ENCODE data around the gene PHYHD1. TPM values are rescaled to one million over a fixed set of nuclear protein-coding genes. Genes with fewer than 3 reads are reported as not detected.

Gene PHYHD1
- total and polyA plus RNA-seq, 2 of the 13 experiments (the other 11 are each of a cell fraction or from before 2014, with no cell fraction given): 10.6 to 25.3 TPM

DNA sequence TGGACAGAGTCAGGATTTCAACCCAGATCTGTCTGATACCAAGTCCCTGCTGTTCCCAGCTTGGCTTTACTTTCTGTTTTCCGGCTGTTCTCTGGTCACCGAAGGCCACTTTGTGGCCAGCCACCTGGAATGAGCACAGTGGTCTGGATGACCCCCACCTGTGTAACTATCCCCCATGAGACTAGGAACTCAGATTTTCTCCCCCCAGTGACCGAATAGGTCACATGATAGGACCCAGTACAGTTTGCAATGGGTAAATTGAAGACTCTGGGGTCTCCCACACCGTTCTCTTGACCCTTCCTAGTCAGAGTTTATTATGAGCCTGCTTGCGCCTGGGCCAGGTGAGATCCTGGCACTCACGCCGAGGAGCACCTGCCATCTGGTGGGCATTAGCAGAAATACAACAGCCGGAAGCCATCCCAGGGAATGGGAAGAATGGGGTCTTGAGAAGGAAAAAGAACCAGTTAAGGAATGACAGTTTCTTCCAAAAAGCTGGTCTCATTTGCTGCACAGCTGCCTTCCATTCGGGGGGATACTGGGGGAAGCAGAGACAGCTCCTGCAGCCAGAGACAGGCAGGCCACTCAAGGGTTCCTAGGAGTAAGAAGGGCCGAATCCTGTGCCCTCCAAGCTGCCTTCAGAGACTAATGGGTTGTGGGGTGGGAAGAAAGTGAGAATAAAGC lies 7.1 kb downstream of the PHYHD1 start (continued):
- TF ChIP-seq ZNF562 (CRISPR knock-in tag; IDR thresholded peaks at IDR 0.05; ENCODE audit: borderline replicate concordance) (no peak), SATB2 (CRISPR knock-in tag; IDR thresholded peaks at IDR 0.05) (no peak), ZNF674 (CRISPR knock-in tag; IDR thresholded peaks at IDR 0.05; ENCODE audit: low read depth) (no peak), SALL2 (CRISPR knock-in tag; IDR thresholded peaks at IDR 0.05) (no peak), ZBTB7A (CRISPR knock-in tag; IDR thresholded peaks at IDR 0.05) (no peak), ZNF33B (CRISPR knock-in tag; IDR thresholded peaks at IDR 0.05) (no peak), ZNF598 (CRISPR knock-in tag; IDR thresholded peaks at IDR 0.05; ENCODE audit: borderline replicate concordance) (0 out of 2 replicates have a peak, but pooled peaks have one; percentile 27), FOXM1 (CRISPR knock-in tag; IDR thresholded peaks at IDR 0.05) (no peak), ZNF329 (CRISPR knock-in tag; IDR thresholded peaks at IDR 0.05; ENCODE audit: low read depth) (no peak), HDAC6 (IDR thresholded peaks at IDR 0.05; ENCODE audit: low read depth, low read length) (no peak), ZBTB20 (CRISPR knock-in tag; IDR thresholded peaks at IDR 0.05; ENCODE audit: borderline replicate concordance, low read depth) (0 out of 2 replicates have a peak, but pooled peaks have one; percentile 38), HNRNPH1 (optimal IDR thresholded peaks at IDR 0.05; ENCODE audit: low read depth, low read length) (no peak)
- TF ChIP-seq, protein P1, sequence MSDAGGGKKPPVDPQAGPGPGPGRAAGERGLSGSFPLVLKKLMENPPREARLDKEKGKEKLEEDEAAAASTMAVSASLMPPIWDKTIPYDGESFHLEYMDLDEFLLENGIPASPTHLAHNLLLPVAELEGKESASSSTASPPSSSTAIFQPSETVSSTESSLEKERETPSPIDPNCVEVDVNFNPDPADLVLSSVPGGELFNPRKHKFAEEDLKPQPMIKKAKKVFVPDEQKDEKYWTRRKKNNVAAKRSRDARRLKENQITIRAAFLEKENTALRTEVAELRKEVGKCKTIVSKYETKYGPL (CRISPR knock-in tag; IDR thresholded peaks at IDR 0.05): no peak
- TF ChIP-seq, protein P2, sequence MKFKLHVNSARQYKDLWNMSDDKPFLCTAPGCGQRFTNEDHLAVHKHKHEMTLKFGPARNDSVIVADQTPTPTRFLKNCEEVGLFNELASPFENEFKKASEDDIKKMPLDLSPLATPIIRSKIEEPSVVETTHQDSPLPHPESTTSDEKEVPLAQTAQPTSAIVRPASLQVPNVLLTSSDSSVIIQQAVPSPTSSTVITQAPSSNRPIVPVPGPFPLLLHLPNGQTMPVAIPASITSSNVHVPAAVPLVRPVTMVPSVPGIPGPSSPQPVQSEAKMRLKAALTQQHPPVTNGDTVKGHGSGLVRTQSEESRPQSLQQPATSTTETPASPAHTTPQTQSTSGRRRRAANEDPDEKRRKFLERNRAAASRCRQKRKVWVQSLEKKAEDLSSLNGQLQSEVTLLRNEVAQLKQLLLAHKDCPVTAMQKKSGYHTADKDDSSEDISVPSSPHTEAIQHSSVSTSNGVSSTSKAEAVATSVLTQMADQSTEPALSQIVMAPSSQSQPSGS (CRISPR knock-in tag; IDR thresholded peaks at IDR 0.05): peak; percentile 48; the same call in 1 of the 2 replicates
- TF ChIP-seq, protein P3, sequence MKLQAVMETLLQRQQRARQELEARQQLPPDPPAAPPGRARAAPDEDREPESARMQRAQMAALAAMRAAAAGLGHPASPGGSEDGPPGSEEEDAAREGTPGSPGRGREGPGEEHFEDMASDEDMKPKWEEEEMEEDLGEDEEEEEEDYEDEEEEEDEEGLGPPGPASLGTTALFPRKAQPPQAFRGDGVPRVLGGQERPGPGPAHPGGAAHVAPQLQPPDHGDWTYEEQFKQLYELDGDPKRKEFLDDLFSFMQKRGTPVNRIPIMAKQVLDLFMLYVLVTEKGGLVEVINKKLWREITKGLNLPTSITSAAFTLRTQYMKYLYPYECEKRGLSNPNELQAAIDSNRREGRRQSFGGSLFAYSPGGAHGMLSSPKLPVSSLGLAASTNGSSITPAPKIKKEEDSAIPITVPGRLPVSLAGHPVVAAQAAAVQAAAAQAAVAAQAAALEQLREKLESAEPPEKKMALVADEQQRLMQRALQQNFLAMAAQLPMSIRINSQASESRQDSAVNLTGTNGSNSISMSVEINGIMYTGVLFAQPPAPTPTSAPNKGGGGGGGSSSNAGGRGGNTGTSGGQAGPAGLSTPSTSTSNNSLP (IDR thresholded peaks at IDR 0.05; ENCODE audit: low read depth, low read length): no peak
- TF ChIP-seq, protein P4, sequence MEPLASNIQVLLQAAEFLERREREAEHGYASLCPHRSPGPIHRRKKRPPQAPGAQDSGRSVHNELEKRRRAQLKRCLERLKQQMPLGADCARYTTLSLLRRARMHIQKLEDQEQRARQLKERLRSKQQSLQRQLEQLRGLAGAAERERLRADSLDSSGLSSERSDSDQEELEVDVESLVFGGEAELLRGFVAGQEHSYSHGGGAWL (CRISPR knock-in tag; IDR thresholded peaks at IDR 0.05): no peak
- TF ChIP-seq, protein P5, sequence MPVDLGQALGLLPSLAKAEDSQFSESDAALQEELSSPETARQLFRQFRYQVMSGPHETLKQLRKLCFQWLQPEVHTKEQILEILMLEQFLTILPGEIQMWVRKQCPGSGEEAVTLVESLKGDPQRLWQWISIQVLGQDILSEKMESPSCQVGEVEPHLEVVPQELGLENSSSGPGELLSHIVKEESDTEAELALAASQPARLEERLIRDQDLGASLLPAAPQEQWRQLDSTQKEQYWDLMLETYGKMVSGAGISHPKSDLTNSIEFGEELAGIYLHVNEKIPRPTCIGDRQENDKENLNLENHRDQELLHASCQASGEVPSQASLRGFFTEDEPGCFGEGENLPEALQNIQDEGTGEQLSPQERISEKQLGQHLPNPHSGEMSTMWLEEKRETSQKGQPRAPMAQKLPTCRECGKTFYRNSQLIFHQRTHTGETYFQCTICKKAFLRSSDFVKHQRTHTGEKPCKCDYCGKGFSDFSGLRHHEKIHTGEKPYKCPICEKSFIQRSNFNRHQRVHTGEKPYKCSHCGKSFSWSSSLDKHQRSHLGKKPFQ (CRISPR knock-in tag; IDR thresholded peaks at IDR 0.05; ENCODE audit: insufficient replicate concordance): no peak
- TF ChIP-seq, protein P6, sequence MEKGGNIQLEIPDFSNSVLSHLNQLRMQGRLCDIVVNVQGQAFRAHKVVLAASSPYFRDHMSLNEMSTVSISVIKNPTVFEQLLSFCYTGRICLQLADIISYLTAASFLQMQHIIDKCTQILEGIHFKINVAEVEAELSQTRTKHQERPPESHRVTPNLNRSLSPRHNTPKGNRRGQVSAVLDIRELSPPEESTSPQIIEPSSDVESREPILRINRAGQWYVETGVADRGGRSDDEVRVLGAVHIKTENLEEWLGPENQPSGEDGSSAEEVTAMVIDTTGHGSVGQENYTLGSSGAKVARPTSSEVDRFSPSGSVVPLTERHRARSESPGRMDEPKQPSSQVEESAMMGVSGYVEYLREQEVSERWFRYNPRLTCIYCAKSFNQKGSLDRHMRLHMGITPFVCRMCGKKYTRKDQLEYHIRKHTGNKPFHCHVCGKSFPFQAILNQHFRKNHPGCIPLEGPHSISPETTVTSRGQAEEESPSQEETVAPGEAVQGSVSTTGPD (CRISPR knock-in tag; IDR thresholded peaks at IDR 0.05): no peak
- TF ChIP-seq, protein P7, sequence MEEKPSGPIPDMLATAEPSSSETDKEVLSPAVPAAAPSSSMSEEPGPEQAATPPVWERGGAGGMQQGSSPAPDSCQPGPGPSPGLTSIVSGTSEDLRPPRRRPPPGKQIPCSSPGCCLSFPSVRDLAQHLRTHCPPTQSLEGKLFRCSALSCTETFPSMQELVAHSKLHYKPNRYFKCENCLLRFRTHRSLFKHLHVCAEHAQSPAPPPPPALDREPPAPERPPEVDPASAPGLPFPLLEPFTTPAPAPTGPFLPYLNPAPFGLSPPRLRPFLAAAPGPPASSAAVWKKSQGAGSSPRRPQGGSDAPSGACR (CRISPR knock-in tag; IDR thresholded peaks at IDR 0.05): no peak
